Activated CD8-positive, alpha-beta memory T cell treated with anti-CD3 and anti-CD28 coated beads for 36 hours (primary cell): ENCODE results near the gene PSAP. TPM values are rescaled to one million over a fixed set of nuclear protein-coding genes. Genes with fewer than 3 reads are reported as not detected.

ENCODE experiments used
- CTCF ChIA-PET: fragments of 350-600 bp; sonication (Branson Sonifier 250); formaldehyde crosslinking; loops from one replicate; lab custom pipeline; 2021; ENCODE audit warnings: antibody characterized with exemption; lab: Charles Lee
- POLR2A ChIA-PET: fragments of 350-600 bp; sonication (Branson Sonifier 250); formaldehyde crosslinking; loops from one replicate; lab custom pipeline; 2021; ENCODE audit warnings: antibody characterized with exemption; lab: Charles Lee
- total RNA-seq, 2 experiments: library from RNA; stranded (reverse); gene quantifications; one replicate each; pipeline ENCODE4 v1.2.3, GENCODE V29; 2021

PSAP gene
- total RNA-seq, 2 experiments from 2014 or later: 99.0 to 102 TPM

- ChIA-PET POLR2A (no interaction called here), CTCF (interaction anchor here (1.6 kb wide), 1 partner anchor 199 kb away, joined by 4 read pairs; no protein-coding TSS in a partner anchor)
These were observed 1.6 kb downstream of the PSAP start for GRCh38 chr10:71849461-71849908.

GRCh38 chr10:71848325-71849275, 2.5 kb downstream of the PSAP start:
- CTCF ChIA-PET: no interaction called here
- POLR2A ChIA-PET: no interaction called here

- CTCF ChIA-PET: no interaction called here
- POLR2A ChIA-PET: no interaction called here
These were observed 3.6 kb downstream of the PSAP start for GRCh38 chr10:71847418-71847817.

- CTCF ChIA-PET: no interaction called here
- POLR2A ChIA-PET: no interaction called here
These were observed 4.2 kb downstream of the PSAP start for GRCh38 chr10:71846816-71847215.

- POLR2A ChIA-PET: no interaction called here
These were observed 5.3 kb downstream of the PSAP start for GRCh38 chr10:71845410-71846405.

GRCh38 chr10:71844695-71845094, 6.4 kb downstream of the PSAP start:
- CTCF ChIA-PET: no interaction called here
- POLR2A ChIA-PET: no interaction called here

More at GRCh38 chr10:71845410-71846405, 5.3 kb downstream of the PSAP start:
- CTCF ChIA-PET: no interaction called here

- CTCF ChIA-PET: no interaction called here
- POLR2A ChIA-PET: no interaction called here
These were observed 7.0 kb downstream of the PSAP start for GRCh38 chr10:71844084-71844483.

GRCh38 chr10:71842856-71843686, 8.0 kb downstream of the PSAP start:
- CTCF ChIA-PET: interaction anchor here (0.5 to 1.5 kb wide), 3 partner anchors 8 to 55 kb away, joined by 3 to 4 read pairs (median 3); partner anchors contain the start of gene PSAP
- POLR2A ChIA-PET: no interaction called here

- POLR2A ChIA-PET: no interaction called here
- CTCF ChIA-PET: interaction anchor here (1.2 to 1.5 kb wide), 2 partner anchors 8 to 54 kb away, joined by 3 to 4 read pairs; partner anchors contain the start of gene PSAP
These were observed 8.6 kb downstream of the PSAP start for GRCh38 chr10:71842422-71842821.

- CTCF ChIA-PET: no interaction called here
- POLR2A ChIA-PET: no interaction called here
These were observed 10.1 kb downstream of the PSAP start for GRCh38 chr10:71840958-71841335.

- ChIA-PET CTCF (interaction anchor here (1.4 kb wide), 1 partner anchor 132 kb away, joined by 3 read pairs; no protein-coding TSS in a partner anchor), POLR2A (no interaction called here)
These were observed 10.7 kb downstream of the PSAP start for GRCh38 chr10:71840177-71840957.

- CTCF ChIA-PET: interaction anchor here (1.1 to 1.5 kb wide), 4 partner anchors 19 to 130 kb away, joined by 3 to 5 read pairs (median 3); no protein-coding TSS in a partner anchor
- POLR2A ChIA-PET: interaction anchor here (0.6 to 1.0 kb wide), 2 partner anchors 13 to 89 kb away, joined by 3 to 6 read pairs; partner anchors contain the start of gene PSAP
These were observed 12.5 kb downstream of the PSAP start for GRCh38 chr10:71838264-71839211.

GRCh38 chr10:71837098-71837827, 13.8 kb downstream of the PSAP start:
- ChIA-PET CTCF (interaction anchor here (1.1 to 1.5 kb wide), 2 partner anchors 20 to 24 kb away, joined by 3 to 5 read pairs; no protein-coding TSS in a partner anchor), POLR2A (interaction anchor here (0.5 kb wide), 1 partner anchor 483 kb away, joined by 9 read pairs; no protein-coding TSS in a partner anchor)

- ChIA-PET CTCF (interaction anchor here (1.5 kb wide), 1 partner anchor 24 kb away, joined by 3 read pairs; no protein-coding TSS in a partner anchor), POLR2A (interaction anchor here (0.5 kb wide), 1 partner anchor 484 kb away, joined by 9 read pairs; no protein-coding TSS in a partner anchor)
These were observed 14.5 kb downstream of the PSAP start for GRCh38 chr10:71836596-71836974.
